ENCODE data around the gene WDR74.
"Not testable (repeated sequence)": the region's sequence is repeated elsewhere in the genome, so short reads cannot be mapped to it uniquely, and the experiment has no call there.

Gene WDR74

GRCh38 chr11:62841361-62842170, 2.2 kb upstream of the WDR74 start:
- H3K4me2 ChIP-seq (ENCODE audit: low read length): peak overlapping the region; percentile 94
- H4K20me1 ChIP-seq (ENCODE audit: insufficient read depth, low read length): no peaks in the 10 kb centered on the region
- H3K9me3 ChIP-seq (ENCODE audit: insufficient read depth, low read length): no peaks in the 10 kb centered on the region
- peak overlapping the region; percentile 97 for H3K4me3 ChIP-seq (ENCODE audit: low read length)
- H3K27me3 ChIP-seq (ENCODE audit: low read depth, low read length): no peaks in the 10 kb centered on the region
- TF ChIP-seq CTCF (IDR thresholded peaks at IDR 0.05; ENCODE audit: low read depth, low read length) (no peak), EZH2phosphoT487 (IDR thresholded peaks at IDR 0.05; ENCODE audit: low read depth) (no peak)
- peak overlapping the region; percentile 96 for H3K9ac ChIP-seq (ENCODE audit: low read length)
- peak overlapping the region; percentile 48 for H2AFZ ChIP-seq (ENCODE audit: low read depth, low read length)
- H3K79me2 ChIP-seq (ENCODE audit: low read length): peaks cover 28% of the 10 kb centered on the region
- H3K36me3 ChIP-seq (replicated peaks; ENCODE audit: low read depth, low read length): peaks cover 7% of the 10 kb centered on the region
- peaks cover 27% of the 10 kb centered on the region for H3K4me1 ChIP-seq (ENCODE audit: low read length)
- peak overlapping the region; percentile 98 for H3K27ac ChIP-seq (ENCODE audit: low read length)

- peak overlapping the region; percentile 94 for H2AFZ ChIP-seq (ENCODE audit: low read depth, low read length)
- peaks cover 27% of the 10 kb centered on the region for H3K4me1 ChIP-seq (ENCODE audit: low read length)
- peaks cover 14% of the 10 kb centered on the region for H3K36me3 ChIP-seq (replicated peaks; ENCODE audit: low read depth, low read length)
Observed at GRCh38 chr11:62840721-62841360, 1.5 kb upstream of the WDR74 start.

GRCh38 chr11:62835336-62835735, 4.1 kb downstream of the WDR74 start:
- Histone ChIP-seq H3K4me3 (ENCODE audit: low read length) (no peak overlapping the region), H3K9ac (ENCODE audit: low read length) (no peak overlapping the region), H3K79me2 (ENCODE audit: low read length) (peaks cover 59% of the 10 kb centered on the region), H4K20me1 (ENCODE audit: insufficient read depth, low read length) (no peaks in the 10 kb centered on the region), H2AFZ (ENCODE audit: low read depth, low read length) (no peak overlapping the region), H3K27me3 (ENCODE audit: low read depth, low read length) (no peaks in the 10 kb centered on the region), H3K4me2 (ENCODE audit: low read length) (no peak overlapping the region), H3K36me3 (replicated peaks; ENCODE audit: low read depth, low read length) (peaks cover 31% of the 10 kb centered on the region), H3K27ac (ENCODE audit: low read length) (no peak overlapping the region), H3K4me1 (ENCODE audit: low read length) (peaks cover 20% of the 10 kb centered on the region), H3K9me3 (ENCODE audit: insufficient read depth, low read length) (no peaks in the 10 kb centered on the region)
- no peak for TF ChIP-seq CTCF (IDR thresholded peaks at IDR 0.05; ENCODE audit: low read depth, low read length)
- no peak for TF ChIP-seq EZH2phosphoT487 (IDR thresholded peaks at IDR 0.05; ENCODE audit: low read depth)

More at GRCh38 chr11:62840721-62841360, 1.5 kb upstream of the WDR74 start:
- not testable (repeated sequence) for H4K20me1 ChIP-seq (ENCODE audit: insufficient read depth, low read length); H3K27me3 ChIP-seq (ENCODE audit: low read depth, low read length); H3K9me3 ChIP-seq (ENCODE audit: insufficient read depth, low read length)
- peak overlapping the region; percentile 96 for H3K9ac ChIP-seq (ENCODE audit: low read length)
- peak overlapping the region; percentile 97 for H3K4me3 ChIP-seq (ENCODE audit: low read length)
- H3K4me2 ChIP-seq (ENCODE audit: low read length): peak overlapping the region; percentile 94
- peak overlapping the region; percentile 98 for H3K27ac ChIP-seq (ENCODE audit: low read length)
- H3K79me2 ChIP-seq (ENCODE audit: low read length): peaks cover 35% of the 10 kb centered on the region

GRCh38 chr11:62832336-62833234, 6.8 kb downstream of the WDR74 start, which contains the start of gene TEX54:
TEX54 (minus strand) TSS chr11:62832841.
- peaks cover 63% of the 10 kb centered on the region for H3K79me2 ChIP-seq (ENCODE audit: low read length)
- H3K9ac ChIP-seq (ENCODE audit: low read length): peak within 1 kb of the TSS; percentile 82
- H3K9me3 ChIP-seq (ENCODE audit: insufficient read depth, low read length): no peaks in the 10 kb centered on the region
- H3K27me3 ChIP-seq (ENCODE audit: low read depth, low read length): no peaks in the 10 kb centered on the region
- peak within 1 kb of the TSS; percentile 82 for H3K27ac ChIP-seq (ENCODE audit: low read length)
- peaks cover 31% of the 10 kb centered on the region for H3K36me3 ChIP-seq (replicated peaks; ENCODE audit: low read depth, low read length)
- peaks cover 16% of the 10 kb centered on the region for H3K4me1 ChIP-seq (ENCODE audit: low read length)
- H2AFZ ChIP-seq (ENCODE audit: low read depth, low read length): no peak within 1 kb of the TSS; the same call in 1 of the 2 replicates
- H3K4me3 ChIP-seq (ENCODE audit: low read length): peak within 1 kb of the TSS; percentile 88
- peak within 1 kb of the TSS; percentile 86 for H3K4me2 ChIP-seq (ENCODE audit: low read length)
- TF ChIP-seq CTCF (IDR thresholded peaks at IDR 0.05; ENCODE audit: low read depth, low read length) (no peak), EZH2phosphoT487 (IDR thresholded peaks at IDR 0.05; ENCODE audit: low read depth) (no peak)
- no peaks in the 10 kb centered on the region for H4K20me1 ChIP-seq (ENCODE audit: insufficient read depth, low read length)

Measured in OCI-LY3 (cell line).